ENCODE results near the gene KCTD13.

The KCTD13 gene

GRCh38 chr16:29943846-29944799 is 18.1 kb upstream of the KCTD13 start (continued):
- TF ChIP-seq KLF7 (tag by site-specific recombination; IDR thresholded peaks at IDR 0.05; ENCODE audit: borderline replicate concordance) (peak; percentile 98), ZXDB (tag by site-specific recombination; IDR thresholded peaks at IDR 0.05) (peak; percentile 91), ZNF629 (tag by site-specific recombination; IDR thresholded peaks at IDR 0.05) (peak; percentile 93), ZNF558 (tag by site-specific recombination; IDR thresholded peaks at IDR 0.05) (peak; percentile 20; the same call in 1 of the 2 replicates), SETDB1 (IDR thresholded peaks at IDR 0.05; ENCODE audit: insufficient read length, low read length) (peak; percentile 31), ATF2 (tag by site-specific recombination; IDR thresholded peaks at IDR 0.05; ENCODE audit: low read depth) (0 out of 2 replicates have a peak, but pooled peaks have one; percentile 41), ZSCAN30 (tag by site-specific recombination; IDR thresholded peaks at IDR 0.05) (no peak), OVOL3 (tag by site-specific recombination; IDR thresholded peaks at IDR 0.05) (peak; percentile 46; the same call in 1 of the 2 replicates), BCL11A (tag by site-specific recombination; IDR thresholded peaks at IDR 0.05; ENCODE audit: low read depth) (peak; percentile 91), ZSCAN23 (tag by site-specific recombination; IDR thresholded peaks at IDR 0.05) (peak; percentile 63; the same call in 1 of the 2 replicates), OSR2 (tag by site-specific recombination; IDR thresholded peaks at IDR 0.05) (peak; percentile 95), ZNF10 (tag by site-specific recombination; IDR thresholded peaks at IDR 0.05) (peak; percentile 9; the same call in 1 of the 2 replicates), MEIS1 (CRISPR knock-in tag; IDR thresholded peaks at IDR 0.05; ENCODE audit: borderline replicate concordance) (no peak), ZNF843 (tag by site-specific recombination; IDR thresholded peaks at IDR 0.05) (peak; percentile 78), ZNF501 (tag by site-specific recombination; IDR thresholded peaks at IDR 0.05) (0 out of 2 replicates have a peak, but pooled peaks have one; percentile 28), ZBTB26 (tag by site-specific recombination; optimal IDR thresholded peaks at IDR 0.05) (peak; percentile 17), HOXD13 (CRISPR knock-in tag; IDR thresholded peaks at IDR 0.05; ENCODE audit: borderline replicate concordance) (peak; percentile 80; the same call in 1 of the 2 replicates), ZNF16 (tag by site-specific recombination; IDR thresholded peaks at IDR 0.05; ENCODE audit: low read depth) (no peak), ZNF600 (tag by site-specific recombination; IDR thresholded peaks at IDR 0.05) (peak; percentile 99), ZNF704 (tag by site-specific recombination; IDR thresholded peaks at IDR 0.05) (no peak), ZBTB6 (tag by site-specific recombination; IDR thresholded peaks at IDR 0.05) (peak; percentile 80; the same call in 1 of the 2 replicates), PRDM4 (tag by site-specific recombination; IDR thresholded peaks at IDR 0.05) (peak; percentile 44), PATZ1 (tag by site-specific recombination; IDR thresholded peaks at IDR 0.05) (peak; percentile 86), INSM2 (tag by site-specific recombination; IDR thresholded peaks at IDR 0.05) (peak; percentile 97), ZNF341 (tag by site-specific recombination; IDR thresholded peaks at IDR 0.05; ENCODE audit: low read depth) (peak; percentile 78), ZBTB21 (tag by site-specific recombination; IDR thresholded peaks at IDR 0.05) (peak; percentile 62; the same call in 1 of the 2 replicates), ZNF660 (tag by site-specific recombination; IDR thresholded peaks at IDR 0.05) (peak; percentile 90), ZEB2 (tag by site-specific recombination; IDR thresholded peaks at IDR 0.05) (peak; percentile 99)
